Uterus (tissue), 4 donors: ENCODE measurements around the gene YIF1B. TPM values are rescaled to one million over a fixed set of nuclear protein-coding genes. Genes with fewer than 3 reads are reported as not detected.

Experiments used
- DNase-seq, 2 donors: peaks; one replicate each; pipeline ENCODE4 v3.0.0-alpha.2; 2019 to 2020
- H3K27ac ChIP-seq, 2 donors: fragments of 200-600 bp; sonication (generic); 1 replicate in 1 of 2; 2 replicates in 1 of 2; pipeline ENCODE4 v1.5.1; 2016 to 2018
- H3K27me3 ChIP-seq, 2 donors: fragments of 200-600 bp; sonication (generic); one replicate each; pipeline ENCODE4 v1.5.1; 2018 to 2019; ENCODE audit warnings: control low read depth in 1 of 2
- H3K36me3 ChIP-seq, 2 donors: fragments of 200-600 bp; sonication (generic); one replicate each; pipeline ENCODE4 v1.5.1; 2019; ENCODE audit warnings: control low read depth in 1 of 2
- H3K4me1 ChIP-seq, 2 donors: fragments of 200-600 bp; sonication (generic); one replicate each; pipeline ENCODE4 v1.5.1; 2018 to 2019; ENCODE audit warnings: control low read depth in 1 of 2
- H3K4me3 ChIP-seq, 2 donors: fragments of 200-600 bp; sonication (generic); 1 replicate in 1 of 2; 2 replicates in 1 of 2; pipeline ENCODE4 v1.5.1; 2018 to 2019; ENCODE audit warnings: mild to moderate bottlenecking in 1 of 2
- H3K9me3 ChIP-seq, 2 donors: fragments of 200-600 bp; sonication (generic); one replicate each; pipeline ENCODE4 v1.5.1; 2019; ENCODE audit warnings: control low read depth in 1 of 2
- CTCF ChIP-seq, 4 experiments: fragments of 200-600 bp in 2 of 4; fragments of 450-650 bp in 2 of 4; sonication (generic) in 2 of 4; IDR thresholded peaks; one replicate each; pipeline ENCODE4 v1.5.1; 2016 to 2019; ENCODE audit warnings: antibody characterized with exemption in 4 of 4, mild to moderate bottlenecking in 2 of 4, moderate library complexity in 1 of 4
- POLR2A ChIP-seq, 2 donors: fragments of 450-650 bp; IDR thresholded peaks; one replicate each; pipeline ENCODE4 v1.6.1; 2016; ENCODE audit warnings: antibody characterized with exemption in 2 of 2, mild to moderate bottlenecking in 1 of 2, moderate library complexity in 1 of 2
- intact Hi-C: fragments of 100-400 bp; cut with DNase I; formaldehyde crosslinking; loops from one replicate; pipeline ENCODE4 v1.15.1; 2023; ENCODE audit warnings: low total_unique reads
- total RNA-seq, 4 donors: library from RNA; depleted of rRNA in 3 of 4; stranded (reverse); fragments of >200 nt in 3 of 4; gene quantifications; one replicate each; pipeline versions ENCODE4 v1.1.0 to v1.2.4, GENCODE V29; 2014 to 2023
- donor health status: DM: yes; HTN: yes; CAD: no.

The YIF1B gene
- total RNA-seq, 4 donors from 2014 or later, result 6.4 to 31.7 (median 21.5) TPM

DNA sequence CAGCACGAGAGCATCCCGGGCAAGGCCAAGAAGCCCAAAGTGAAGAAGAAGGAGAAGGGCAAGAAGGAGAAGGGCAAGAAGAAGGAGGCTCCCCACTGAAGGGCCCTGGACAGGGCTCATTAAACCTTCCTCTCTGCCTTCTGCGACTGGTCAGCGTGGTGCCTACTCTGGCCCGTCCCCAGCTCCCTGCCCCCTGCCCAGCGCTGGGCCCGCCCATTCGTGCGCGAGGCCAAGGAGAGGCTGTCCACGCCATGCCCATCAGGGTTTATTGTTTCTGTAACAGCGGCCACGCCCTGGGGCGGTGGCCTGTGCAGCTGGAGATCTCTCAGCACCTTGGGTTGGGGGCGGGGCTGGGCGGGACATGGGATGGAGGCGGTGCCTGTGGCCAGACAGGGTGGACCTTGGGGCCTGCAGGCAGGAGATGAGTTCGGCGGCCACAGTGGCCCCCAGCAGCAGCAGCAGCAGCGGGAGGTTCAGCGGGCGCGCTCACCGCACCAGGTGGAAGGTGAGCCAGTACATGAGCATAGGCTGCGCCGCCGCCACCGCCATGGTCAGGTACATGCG is 10.8 kb downstream of the YIF1B start:
- H3K4me1 ChIP-seq, result no peaks in the 10 kb centered on the region
- TF ChIP-seq CTCF (IDR thresholded peaks at IDR 0.05) (no peak), POLR2A (IDR thresholded peaks at IDR 0.05) (peak in 1 of 2 donors; percentile 24)
- no peak overlapping the region for H3K27ac ChIP-seq
- H3K4me3 ChIP-seq, result no peak overlapping the region
- H3K36me3 ChIP-seq, result no peaks in the 10 kb centered on the region
- intact Hi-C loops, result no loop called here
- H3K9me3 ChIP-seq, result no peaks in the 10 kb centered on the region
- DNase-seq, result no peak
- no peaks in the 10 kb centered on the region for H3K27me3 ChIP-seq

- Histone ChIP-seq H3K27me3 (no peaks in the 10 kb centered on the region), H3K4me1 (no peaks in the 10 kb centered on the region), H3K9me3 (no peaks in the 10 kb centered on the region), H3K36me3 (no peaks in the 10 kb centered on the region), H3K27ac (no peak overlapping the region), H3K4me3 (no peak overlapping the region)
- intact Hi-C loops, result no loop called here
- DNase-seq, result no peak
- TF ChIP-seq POLR2A (IDR thresholded peaks at IDR 0.05), result no peak
- no peak for TF ChIP-seq CTCF (IDR thresholded peaks at IDR 0.05)
Observed at GRCh38 chr19:38304352-38304865, 11.3 kb downstream of the YIF1B start.

- no peak for DNase-seq
- Histone ChIP-seq H3K4me3 (no peak within 1 kb of the TSS), H3K36me3 (no peaks in the 10 kb centered on the region), H3K4me1 (no peaks in the 10 kb centered on the region), H3K27me3 (no peaks in the 10 kb centered on the region), H3K27ac (no peak within 1 kb of the TSS), H3K9me3 (no peaks in the 10 kb centered on the region)
- no peak for TF ChIP-seq POLR2A (IDR thresholded peaks at IDR 0.05)
- intact Hi-C loops, result no loop called here
Observed at GRCh38 chr19:38303517-38304351, 12.0 kb downstream of the YIF1B start, which contains the start of gene C19orf33. TSS of gene C19orf33 (plus strand) at chr19:38304251. CDS start at chr19:38304262, 11 bp downstream.

GRCh38 chr19:38298821-38299680 is 16.7 kb downstream of the YIF1B start:
- no peak overlapping the region for H3K4me3 ChIP-seq
- H3K9me3 ChIP-seq, result no peaks in the 10 kb centered on the region
- intact Hi-C loops, result no loop called here
- TF ChIP-seq CTCF (IDR thresholded peaks at IDR 0.05) (no peak), POLR2A (IDR thresholded peaks at IDR 0.05) (no peak)
- no peaks in the 10 kb centered on the region for H3K4me1 ChIP-seq
- DNase-seq, result no peak
- H3K36me3 ChIP-seq, result no peaks in the 10 kb centered on the region
- no peaks in the 10 kb centered on the region for H3K27me3 ChIP-seq
- H3K27ac ChIP-seq, result no peak overlapping the region

DNA sequence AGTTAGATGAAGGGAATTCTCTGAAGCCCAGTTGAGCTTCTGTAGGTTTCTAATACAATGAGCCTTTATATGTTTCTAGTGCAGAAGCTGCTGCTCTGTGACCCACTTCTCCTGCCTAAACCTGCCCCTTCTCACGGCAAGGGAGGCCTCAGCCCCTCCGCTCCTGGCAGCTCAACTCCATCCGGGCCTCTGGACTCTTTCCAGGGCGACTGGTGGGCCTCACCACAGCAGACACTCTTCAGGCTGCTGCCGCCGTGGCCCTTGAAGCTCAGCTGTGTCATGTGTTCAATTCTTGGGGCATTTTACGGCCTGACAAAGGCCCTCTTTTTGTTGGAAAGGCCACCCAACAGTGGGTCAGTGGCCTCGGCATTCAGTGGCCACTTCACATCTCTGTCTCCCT is 21.7 kb downstream of the YIF1B start:
- Histone ChIP-seq H3K9me3 (no peaks in the 10 kb centered on the region), H3K4me3 (no peak overlapping the region), H3K36me3 (no peaks in the 10 kb centered on the region), H3K27ac (no peak overlapping the region), H3K4me1 (no peaks in the 10 kb centered on the region), H3K27me3 (no peaks in the 10 kb centered on the region)
- intact Hi-C loops, result no loop called here
- DNase-seq, result no peak
- TF ChIP-seq POLR2A (IDR thresholded peaks at IDR 0.05), result no peak
- no peak for TF ChIP-seq CTCF (IDR thresholded peaks at IDR 0.05)
